IMR-90 (cell line): ENCODE data around the gene LIN37. TPM values are rescaled to one million over a fixed set of nuclear protein-coding genes. Genes with fewer than 3 reads are reported as not detected.

Experiments
- ATAC-seq: fragments of 200-7000 bp; cut with Tn5 transposase; 2 replicates; pipeline ENCODE4 v1.9.1; 2020; ENCODE audit warnings: low read depth, mild to moderate bottlenecking, moderate library complexity
- BruUV-seq: library from RNA; stranded (reverse); fragments of 400-500 nt; replicated peaks from 2 replicates; lab custom pipeline; 2021; lab: Mats Ljungman, UMichigan
- CTCF ChIA-PET: fragments of 300-600 bp; formaldehyde crosslinking; extraction: SDS; loops from one replicate; lab custom pipeline; 2021; ENCODE audit warnings: antibody characterized with exemption; lab: Yijun Ruan, JAX
- POLR2A ChIA-PET: fragments of 300-600 bp; sonication (Branson Sonifier 250); formaldehyde crosslinking; loops from one replicate; lab custom pipeline; 2022; ENCODE audit warnings: antibody characterized with exemption; ENCODE audit not compliant: unreplicated experiment; lab: Charles Lee
- DNase-seq: peaks from one replicate; pipeline ENCODE4 v3.0.0; 2013
- H2AFZ ChIP-seq: replicated peaks from 2 replicates; pipeline ENCODE3; 2013; ENCODE audit warnings: low read length, mild to moderate bottlenecking; ENCODE audit not compliant: poor library complexity
- H2AK5ac ChIP-seq: 2 replicates; pipeline ENCODE4 v1.6.1; 2013; ENCODE audit warnings: low read depth, low read length, inconsistent platforms
- H2AK9ac ChIP-seq: replicated peaks from 2 replicates; pipeline ENCODE3; 2013; ENCODE audit warnings: mild to moderate bottlenecking, low read depth, low read length, moderate library complexity; ENCODE audit not compliant: poor library complexity
- H2BK120ac ChIP-seq: 2 replicates; pipeline ENCODE4 v1.6.1; 2013; ENCODE audit warnings: low read depth, low read length, inconsistent platforms
- H2BK15ac ChIP-seq: 3 replicates; pipeline ENCODE4 v1.6.1; 2013; ENCODE audit warnings: low read depth, low read length, inconsistent platforms
- H2BK20ac ChIP-seq: 2 replicates; pipeline ENCODE4 v1.6.1; 2013; ENCODE audit warnings: low read depth, mild to moderate bottlenecking, inconsistent platforms, low read length, moderate library complexity
- H2BK5ac ChIP-seq: 2 replicates; pipeline ENCODE4 v1.6.1; 2013; ENCODE audit warnings: mild to moderate bottlenecking, low read depth, low read length, inconsistent platforms; ENCODE audit not compliant: poor library complexity, severe bottlenecking
- H3K14ac ChIP-seq: replicated peaks from 2 replicates; pipeline ENCODE4 v1.6.1; 2013; ENCODE audit warnings: low read depth, low read length, inconsistent platforms
- H3K18ac ChIP-seq: 2 replicates; pipeline ENCODE4 v1.6.1; 2013; ENCODE audit warnings: low read depth, low read length, control low read depth
- H3K23ac ChIP-seq: 2 replicates; pipeline ENCODE4 v1.6.1; 2013; ENCODE audit warnings: low read depth, low read length, inconsistent platforms
- H3K27ac ChIP-seq: 2 replicates; pipeline ENCODE4 v1.5.1; 2013; ENCODE audit warnings: mild to moderate bottlenecking, control low read depth, low read length; ENCODE audit not compliant: insufficient read depth
- H3K27me3 ChIP-seq: 2 replicates; pipeline ENCODE4 v1.6.1; 2013; ENCODE audit warnings: low read length; ENCODE audit not compliant: control insufficient read depth, insufficient read depth
- H3K36me3 ChIP-seq: 2 replicates; pipeline ENCODE4 v1.6.1; 2013; ENCODE audit warnings: low read length, mixed read lengths; ENCODE audit not compliant: control insufficient read depth, insufficient read depth
- H3K4ac ChIP-seq: 2 replicates; pipeline ENCODE4 v1.6.1; 2013; ENCODE audit warnings: low read depth, low read length, inconsistent platforms
- H3K4me1 ChIP-seq: 2 replicates; pipeline ENCODE4 v1.6.1; 2013; ENCODE audit warnings: low read length, mixed read lengths; ENCODE audit not compliant: control insufficient read depth, insufficient read depth
- H3K4me2 ChIP-seq: 2 replicates; pipeline ENCODE4 v1.6.1; 2013; ENCODE audit warnings: low read depth, mild to moderate bottlenecking, control low read depth, low read length, moderate library complexity
- H3K4me3 ChIP-seq: 2 replicates; pipeline ENCODE4 v1.5.1; 2013; ENCODE audit warnings: low read depth, mild to moderate bottlenecking, control low read depth, low read length, moderate library complexity; ENCODE audit not compliant: insufficient read depth
- H3K56ac ChIP-seq: 2 replicates; pipeline ENCODE4 v1.6.1; 2013; ENCODE audit warnings: low read length, inconsistent platforms; ENCODE audit not compliant: insufficient read depth; ENCODE audit errors: extremely low read depth
- H3K79me1 ChIP-seq, 2 experiments: 2 replicates each; pipeline ENCODE4 v1.6.1; 2013; ENCODE audit warnings: low read length in 2 of 2, inconsistent platforms in 1 of 2, low read depth in 1 of 2
- H3K9ac ChIP-seq: 2 replicates; pipeline ENCODE4 v1.6.1; 2013; ENCODE audit warnings: low read depth, low read length, control low read depth
- H3K9me1 ChIP-seq: 2 replicates; pipeline ENCODE4 v1.6.1; 2013; ENCODE audit warnings: low read length, inconsistent platforms; ENCODE audit not compliant: insufficient read depth
- H3K9me3 ChIP-seq: 2 replicates; pipeline ENCODE4 v1.6.1; 2013; ENCODE audit warnings: low read length; ENCODE audit not compliant: control insufficient read depth, insufficient read depth
- H4K20me1 ChIP-seq: 2 replicates; pipeline ENCODE4 v1.6.1; 2013; ENCODE audit warnings: low read length, inconsistent platforms; ENCODE audit not compliant: insufficient read depth
- H4K5ac ChIP-seq: 2 replicates; pipeline ENCODE4 v1.6.1; 2013; ENCODE audit warnings: mild to moderate bottlenecking, low read depth, low read length, control low read depth
- H4K8ac ChIP-seq, 2 experiments: 2 replicates each; pipeline ENCODE4 v1.6.1; 2013; ENCODE audit warnings: low read depth in 2 of 2, low read length in 2 of 2, control low read depth in 1 of 2, inconsistent platforms in 1 of 2
- H4K91ac ChIP-seq: 2 replicates; pipeline ENCODE4 v1.6.1; 2013; ENCODE audit warnings: low read depth, low read length, inconsistent platforms; ENCODE audit not compliant: insufficient read depth
- BHLHE40 ChIP-seq: fragments of 150-350 bp; IDR thresholded peaks from 2 replicates; pipeline ENCODE4 v1.6.1; 2016; ENCODE audit warnings: mild to moderate bottlenecking, low read depth, low read length
- CEBPB ChIP-seq: IDR thresholded peaks from 2 replicates; pipeline ENCODE4 v1.6.1; 2012; ENCODE audit warnings: low read depth, low read length, improper control_type of control experiment
- CHD1 ChIP-seq: IDR thresholded peaks from 2 replicates; pipeline ENCODE4 v1.6.1; 2012; ENCODE audit warnings: low read depth, low read length, improper control_type of control experiment
- FOS ChIP-seq: fragments of 150-350 bp; IDR thresholded peaks from 2 replicates; pipeline ENCODE4 v1.6.1; 2016; ENCODE audit warnings: low read depth, low read length
- MAFK ChIP-seq: IDR thresholded peaks from 2 replicates; pipeline ENCODE4 v1.6.1; 2012; ENCODE audit warnings: low read depth, low read length, improper control_type of control experiment
- MAZ ChIP-seq: IDR thresholded peaks from 2 replicates; pipeline ENCODE4 v1.6.1; 2012; ENCODE audit warnings: low read depth, mild to moderate bottlenecking, low read length, improper control_type of control experiment, moderate library complexity, borderline replicate concordance
- MXI1 ChIP-seq: IDR thresholded peaks from 2 replicates; pipeline ENCODE4 v1.6.1; 2012; ENCODE audit warnings: low read depth, mild to moderate bottlenecking, low read length, moderate library complexity, borderline replicate concordance
- NFE2L2 ChIP-seq: fragments of 150-350 bp; IDR thresholded peaks from 2 replicates; pipeline ENCODE4 v1.6.1; 2016; ENCODE audit warnings: low read depth, mild to moderate bottlenecking, low read length
- POLR2A ChIP-seq: IDR thresholded peaks from 2 replicates; pipeline ENCODE4 v1.6.1; 2012; ENCODE audit warnings: mild to moderate bottlenecking, low read depth, low read length
- RAD21 ChIP-seq: IDR thresholded peaks from 2 replicates; pipeline ENCODE4 v1.6.1; 2012; ENCODE audit warnings: low read length, improper control_type of control experiment
- RCOR1 ChIP-seq: IDR thresholded peaks from 2 replicates; pipeline ENCODE4 v1.6.1; 2012; ENCODE audit warnings: mild to moderate bottlenecking, low read length, improper control_type of control experiment; ENCODE audit not compliant: insufficient replicate concordance
- RFX5 ChIP-seq: IDR thresholded peaks from 2 replicates; pipeline ENCODE4 v1.8.0; 2012; ENCODE audit warnings: low read depth, mild to moderate bottlenecking, low read length, moderate library complexity
- SMC3 ChIP-seq: fragments of 150-350 bp; IDR thresholded peaks from 2 replicates; pipeline ENCODE4 v1.6.1; 2016; ENCODE audit warnings: low read depth, mild to moderate bottlenecking, antibody characterized with exemption, low read length, moderate library complexity
- WGBS, 2 experiments: methylation state at CpG; one replicate each; pipeline versions ENCODE4 v1.1.5 to v1.1.7; 2013; ENCODE audit warnings: missing lambda C conversion rate in 2 of 2; ENCODE audit not compliant: insufficient read length in 1 of 2; ENCODE audit errors: extremely low coverage in 2 of 2; 5-methylcytosine and 5-hydroxymethylcytosine counted together
- dilution Hi-C: fragments of 300-500 bp; cut with HindIII; formaldehyde crosslinking; loops from one replicate; pipeline ENCODE4 v1.14.3; 2018; ENCODE audit warnings: low sequenced_read_pairs; ENCODE audit not compliant: unreplicated experiment
- in situ Hi-C: fragments of 300-500 bp; cut with MboI; formaldehyde crosslinking; loops from 3 replicates; pipeline ENCODE4 v1.14.3; 2019; ENCODE audit warnings: low sequenced_read_pairs, inconsistent platforms, mixed read lengths
- intact Hi-C: fragments of 100-400 bp; cut with micrococcal nuclease; formaldehyde crosslinking; loops from 2 replicates; pipeline ENCODE4 v1.10.0; 2022
- polyA plus RNA-seq, 3 experiments: library from polyadenylated mRNA; depleted of rRNA; stranded (reverse); fragments of >200 nt; gene quantifications; 2 replicates each; pipeline ENCODE4 v1.2.3, GENCODE V29; 2012; ENCODE audit warnings: low replicate concordance in 1 of 3
- total RNA-seq: library from RNA; depleted of rRNA; stranded (reverse); fragments of >200 nt; gene quantifications from 2 replicates; pipeline ENCODE4 v1.2.3, GENCODE V29; 2012
- TF ChIP-seq, protein P1 (sequence below): fragments of 150-350 bp; IDR thresholded peaks from 2 replicates; pipeline ENCODE4 v1.6.1; 2016; ENCODE audit warnings: low read depth, mild to moderate bottlenecking, low read length, moderate library complexity, borderline replicate concordance
- TF ChIP-seq, protein P2 (sequence below): conservative IDR thresholded peaks from 2 replicates; pipeline ENCODE4 v1.5.1; 2012; ENCODE audit warnings: mild to moderate bottlenecking, low read depth, low read length, improper control_type of control experiment
- TF ChIP-seq, protein P3 (sequence below): fragments of 150-350 bp; IDR thresholded peaks from 2 replicates; pipeline ENCODE4 v1.6.1; 2017; ENCODE audit warnings: mild to moderate bottlenecking, antibody characterized with exemption, low read length, low read depth

LIN37 gene
- total and polyA plus RNA-seq, 2 of the 4 experiments (the other 2 are of a cell fraction): 12.7 to 23.1 TPM

DNA sequence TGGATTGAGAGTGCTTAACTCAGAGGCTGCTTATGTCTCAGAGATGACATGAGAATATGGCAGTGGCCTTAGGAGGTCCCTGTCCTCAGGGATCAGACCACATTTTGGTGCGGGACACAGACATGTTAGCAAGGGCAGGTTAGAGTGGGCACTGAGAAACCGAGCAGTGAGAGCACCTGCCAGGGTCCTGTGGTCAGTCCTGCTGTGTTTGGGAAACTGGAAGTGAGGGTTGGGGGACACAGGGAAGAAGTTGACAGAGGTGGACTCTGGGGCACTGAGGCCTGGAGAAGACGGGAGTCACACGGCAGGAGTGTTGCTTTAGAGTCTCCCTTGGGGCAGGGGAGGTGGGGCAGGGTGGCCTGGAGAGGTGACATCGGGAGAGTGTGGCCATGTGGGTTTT is 13.5 kb upstream of the LIN37 start:
- Histone ChIP-seq H4K91ac (no peak overlapping the region), H3K18ac (no peak overlapping the region), H3K4ac (no peak overlapping the region), H3K4me3 (no peak overlapping the region), H2BK5ac (no peak overlapping the region), H3K9me1 (no peaks in the 10 kb centered on the region), H2AK5ac (no peak overlapping the region), H3K56ac (no peak overlapping the region), H4K5ac (no peak overlapping the region), H3K27me3 (no peaks in the 10 kb centered on the region), H3K79me1 (peaks cover 0 to 20% of the 10 kb centered on the region in 2 experiments; a peak in 3 of 4 replicates), H3K4me2 (no peak overlapping the region), H2BK120ac (no peak overlapping the region), H2AK9ac (no peak overlapping the region), H3K23ac (no peak overlapping the region), H2AFZ (no peak overlapping the region), H2BK15ac (no peak overlapping the region), H3K9ac (no peak overlapping the region), H3K9me3 (no peaks in the 10 kb centered on the region), H4K20me1 (peaks cover 9% of the 10 kb centered on the region), H4K8ac (no peak overlapping the region), H3K36me3 (peaks cover 81% of the 10 kb centered on the region), H2BK20ac (no peak overlapping the region), H3K4me1 (0 out of 2 replicates have a peak, but pooled peaks cover 2% of the 10 kb centered on the region), H3K14ac (no peak overlapping the region), H3K27ac (no peak overlapping the region)
- no peak for ATAC-seq
- WGBS, 2 experiments: 83% methylated on average over 2 of the region's 5 CpGs; no CpG with 5 or more reads in 1 of the 2 experiments
- ChIA-PET POLR2A (no interaction called here), CTCF (interaction anchor here (0.6 kb wide), 1 partner anchor 153 kb away, joined by 3 read pairs; no protein-coding TSS in a partner anchor)
- BruUV-seq: no TSS peak
- no peak for DNase-seq
- in situ Hi-C loops: no loop called here
- TF ChIP-seq MAFK (no peak), MXI1 (no peak), RAD21 (no peak), RFX5 (no peak), RCOR1 (no peak), CHD1 (no peak), CEBPB (no peak), FOS (no peak), BHLHE40 (no peak), SMC3 (no peak), MAZ (no peak), POLR2A (no peak), NFE2L2 (no peak)
- TF ChIP-seq, protein P1, sequence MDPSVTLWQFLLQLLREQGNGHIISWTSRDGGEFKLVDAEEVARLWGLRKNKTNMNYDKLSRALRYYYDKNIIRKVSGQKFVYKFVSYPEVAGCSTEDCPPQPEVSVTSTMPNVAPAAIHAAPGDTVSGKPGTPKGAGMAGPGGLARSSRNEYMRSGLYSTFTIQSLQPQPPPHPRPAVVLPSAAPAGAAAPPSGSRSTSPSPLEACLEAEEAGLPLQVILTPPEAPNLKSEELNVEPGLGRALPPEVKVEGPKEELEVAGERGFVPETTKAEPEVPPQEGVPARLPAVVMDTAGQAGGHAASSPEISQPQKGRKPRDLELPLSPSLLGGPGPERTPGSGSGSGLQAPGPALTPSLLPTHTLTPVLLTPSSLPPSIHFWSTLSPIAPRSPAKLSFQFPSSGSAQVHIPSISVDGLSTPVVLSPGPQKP: no peak
- TF ChIP-seq, protein P2, sequence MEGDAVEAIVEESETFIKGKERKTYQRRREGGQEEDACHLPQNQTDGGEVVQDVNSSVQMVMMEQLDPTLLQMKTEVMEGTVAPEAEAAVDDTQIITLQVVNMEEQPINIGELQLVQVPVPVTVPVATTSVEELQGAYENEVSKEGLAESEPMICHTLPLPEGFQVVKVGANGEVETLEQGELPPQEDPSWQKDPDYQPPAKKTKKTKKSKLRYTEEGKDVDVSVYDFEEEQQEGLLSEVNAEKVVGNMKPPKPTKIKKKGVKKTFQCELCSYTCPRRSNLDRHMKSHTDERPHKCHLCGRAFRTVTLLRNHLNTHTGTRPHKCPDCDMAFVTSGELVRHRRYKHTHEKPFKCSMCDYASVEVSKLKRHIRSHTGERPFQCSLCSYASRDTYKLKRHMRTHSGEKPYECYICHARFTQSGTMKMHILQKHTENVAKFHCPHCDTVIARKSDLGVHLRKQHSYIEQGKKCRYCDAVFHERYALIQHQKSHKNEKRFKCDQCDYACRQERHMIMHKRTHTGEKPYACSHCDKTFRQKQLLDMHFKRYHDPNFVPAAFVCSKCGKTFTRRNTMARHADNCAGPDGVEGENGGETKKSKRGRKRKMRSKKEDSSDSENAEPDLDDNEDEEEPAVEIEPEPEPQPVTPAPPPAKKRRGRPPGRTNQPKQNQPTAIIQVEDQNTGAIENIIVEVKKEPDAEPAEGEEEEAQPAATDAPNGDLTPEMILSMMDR: no peak
- TF ChIP-seq, protein P3, sequence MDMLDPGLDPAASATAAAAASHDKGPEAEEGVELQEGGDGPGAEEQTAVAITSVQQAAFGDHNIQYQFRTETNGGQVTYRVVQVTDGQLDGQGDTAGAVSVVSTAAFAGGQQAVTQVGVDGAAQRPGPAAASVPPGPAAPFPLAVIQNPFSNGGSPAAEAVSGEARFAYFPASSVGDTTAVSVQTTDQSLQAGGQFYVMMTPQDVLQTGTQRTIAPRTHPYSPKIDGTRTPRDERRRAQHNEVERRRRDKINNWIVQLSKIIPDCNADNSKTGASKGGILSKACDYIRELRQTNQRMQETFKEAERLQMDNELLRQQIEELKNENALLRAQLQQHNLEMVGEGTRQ: no peak
- intact Hi-C loops: no loop called here
- dilution Hi-C loops: no loop called here
